ENCODE data around the gene BCL11B. TPM values are rescaled to one million over a fixed set of nuclear protein-coding genes. Genes with fewer than 3 reads are reported as not detected.

The BCL11B gene
- total RNA-seq, 4 donors from 2014 or later = 0.21 to 0.78 (median 0.26) TPM

GRCh38 chr14:99255621-99256482 lies 16.1 kb downstream of the BCL11B start:
- WGBS, 2 donors = 81 to 84% methylated on average over 16 to 19 of the region's 19 CpGs
- no peak for DNase-seq (ENCODE audit: low spot score in 2 of 2)
- no peak overlapping the region for H3K4me3 ChIP-seq
- no peaks in the 10 kb centered on the region for H3K36me3 ChIP-seq
- no peaks in the 10 kb centered on the region for H3K9me3 ChIP-seq
- TF ChIP-seq CTCF (IDR thresholded peaks at IDR 0.05) (no peak), EP300 (IDR thresholded peaks at IDR 0.05) (no peak), POLR2A (IDR thresholded peaks at IDR 0.05) (no peak)
- peaks cover 0 to 73% of the 10 kb centered on the region in 2 donors for H3K27me3 ChIP-seq
- H3K27ac ChIP-seq = no peak overlapping the region
- peaks cover 0 to 8% (median 0%) of the 10 kb centered on the region in 4 donors for H3K4me1 ChIP-seq

GRCh38 chr14:99254328-99255009 lies 17.5 kb downstream of the BCL11B start:
- Histone ChIP-seq H3K27me3 (peaks cover 0 to 62% of the 10 kb centered on the region in 2 donors), H3K4me3 (no peak overlapping the region), H3K36me3 (no peaks in the 10 kb centered on the region), H3K9me3 (no peaks in the 10 kb centered on the region), H3K4me1 (peaks cover 0 to 8% (median 0%) of the 10 kb centered on the region in 4 donors), H3K27ac (no peak overlapping the region)
- DNase-seq (ENCODE audit: low spot score in 2 of 2) = no peak
- TF ChIP-seq EP300 (IDR thresholded peaks at IDR 0.05) (no peak), POLR2A (IDR thresholded peaks at IDR 0.05) (no peak), CTCF (IDR thresholded peaks at IDR 0.05) (no peak)
- WGBS, 2 donors = 32 to 42% methylated on average over 16 of the region's 16 CpGs

GRCh38 chr14:99253890-99254289 lies 18.1 kb downstream of the BCL11B start:
- TF ChIP-seq CTCF (IDR thresholded peaks at IDR 0.05) (no peak), EP300 (IDR thresholded peaks at IDR 0.05) (no peak)
- no peak overlapping the region for H3K27ac ChIP-seq
- no peaks in the 10 kb centered on the region for H3K36me3 ChIP-seq
- peaks cover 0 to 62% of the 10 kb centered on the region in 2 donors for H3K27me3 ChIP-seq
- WGBS, 2 donors = 77 to 93% methylated on average over 4 to 7 of the region's 7 CpGs
- H3K4me3 ChIP-seq = no peak overlapping the region
- H3K9me3 ChIP-seq = no peaks in the 10 kb centered on the region
- DNase-seq (ENCODE audit: low spot score in 2 of 2) = no peak
- peaks cover 0 to 8% (median 0%) of the 10 kb centered on the region in 4 donors for H3K4me1 ChIP-seq

- WGBS, 2 donors = 69 to 75% methylated on average over 23 to 25 of the region's 25 CpGs
- DNase-seq (ENCODE audit: low spot score in 2 of 2) = no peak
- Histone ChIP-seq H3K27ac (no peak overlapping the region), H3K36me3 (no peaks in the 10 kb centered on the region), H3K9me3 (no peaks in the 10 kb centered on the region), H3K27me3 (peaks cover 0 to 60% of the 10 kb centered on the region in 2 donors), H3K4me1 (peaks cover 0 to 3% (median 0%) of the 10 kb centered on the region in 4 donors), H3K4me3 (no peak overlapping the region)
- TF ChIP-seq POLR2A (IDR thresholded peaks at IDR 0.05) (no peak), EP300 (IDR thresholded peaks at IDR 0.05) (no peak), CTCF (IDR thresholded peaks at IDR 0.05) (no peak)
Observed at GRCh38 chr14:99252940-99253868, 18.8 kb downstream of the BCL11B start.

Data from tibial nerve (tissue), 4 donors.